GM19397 (cell line): Measurements from ENCODE around the gene GNAI2.

Source experiments
- ATAC-seq: cut with Tn5 transposase; IDR thresholded peaks from one replicate; pipeline ENCODE4 v1.9.1; 2021; ENCODE audit warnings: mild to moderate bottlenecking, moderate library complexity; ENCODE audit not compliant: unreplicated experiment

Gene GNAI2

GRCh38 chr3:50235716-50236483, at the start of gene GNAI2:
Gene GNAI2, plus strand, starts transcription at chr3:50236204. Its CDS starts 132 bp downstream, at chr3:50236336.
- peak; percentile 90 for ATAC-seq

GRCh38 chr3:50187750-50188149, 48.3 kb upstream of the GNAI2 start:
- no peak for ATAC-seq

- ATAC-seq = no peak
Observed at GRCh38 chr3:50189274-50189673, 46.7 kb upstream of the GNAI2 start.

GRCh38 chr3:50189989-50190388, 46.0 kb upstream of the GNAI2 start:
- no peak for ATAC-seq

GRCh38 chr3:50190936-50191660, 44.9 kb upstream of the GNAI2 start, which contains the start of gene GNAT1:
Gene GNAT1, plus strand, starts transcription at chr3:50191610. Its CDS starts 116 bp downstream, at chr3:50191726.
- no peak for ATAC-seq

- ATAC-seq = no peak
Observed at GRCh38 chr3:50192124-50192523, 43.9 kb upstream of the GNAI2 start.

GRCh38 chr3:50192689-50193141, 43.3 kb upstream of the GNAI2 start:
- ATAC-seq = no peak

- no peak for ATAC-seq
Observed at GRCh38 chr3:50193286-50193685, 42.7 kb upstream of the GNAI2 start.

GRCh38 chr3:50193746-50194127, 42.3 kb upstream of the GNAI2 start:
- ATAC-seq = no peak

GRCh38 chr3:50194128-50194902, 41.7 kb upstream of the GNAI2 start:
- ATAC-seq = no peak

GRCh38 chr3:50194903-50195500, 41.0 kb upstream of the GNAI2 start:
- no peak for ATAC-seq

GRCh38 chr3:50195501-50196252, 40.3 kb upstream of the GNAI2 start:
- no peak for ATAC-seq

GRCh38 chr3:50196253-50196801, 39.7 kb upstream of the GNAI2 start:
- ATAC-seq = no peak

GRCh38 chr3:50201573-50202315, 34.3 kb upstream of the GNAI2 start:
- no peak for ATAC-seq

- ATAC-seq = no peak
Observed at GRCh38 chr3:50202353-50203112, 33.5 kb upstream of the GNAI2 start.

- ATAC-seq = no peak
Observed at GRCh38 chr3:50203113-50203808, 32.7 kb upstream of the GNAI2 start.

- ATAC-seq = no peak
Observed at GRCh38 chr3:50203809-50204803, 31.9 kb upstream of the GNAI2 start.
